Measurements from ENCODE around the gene USH1G.
"Not testable (repeated sequence)": the region's sequence is repeated elsewhere in the genome, so short reads cannot be mapped to it uniquely, and the experiment has no call there.

USH1G gene

DNA sequence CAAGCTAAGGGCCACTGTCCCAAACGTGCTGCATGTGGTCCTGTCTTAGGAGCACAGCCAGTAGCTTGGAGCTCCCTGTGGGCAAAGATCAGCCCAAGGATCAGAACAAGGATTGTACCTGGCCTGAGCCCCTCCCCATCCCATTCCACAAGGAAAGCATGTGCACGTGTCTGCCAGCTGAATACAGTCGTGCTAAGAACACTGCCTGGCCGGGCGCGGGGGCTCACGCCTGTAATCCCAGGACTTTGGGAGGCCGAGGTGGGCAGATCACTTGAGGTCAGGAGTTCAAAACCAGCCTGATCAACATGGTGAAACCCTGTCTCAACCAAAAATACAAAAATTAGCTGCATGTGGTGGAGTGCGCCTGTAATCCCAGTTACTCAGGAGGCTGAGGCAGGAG, 53.0 kb downstream of the USH1G start:
- DNase-seq (ENCODE audit: low read depth); H3K27me3 ChIP-seq (replicated peaks; ENCODE audit: control insufficient read depth, insufficient read depth, low read length); H3K9me3 ChIP-seq (ENCODE audit: control insufficient read depth, low read length); H3K36me3 ChIP-seq (ENCODE audit: control insufficient read depth, insufficient read depth, low read length, severe bottlenecking); H3K9ac ChIP-seq (ENCODE audit: low read length); H3K4me3 ChIP-seq (ENCODE audit: low read length): not testable (repeated sequence)
- H3K4me1 ChIP-seq (ENCODE audit: control insufficient read depth, insufficient read depth, low read length), result peaks cover 24% of the 10 kb centered on the region

DNA sequence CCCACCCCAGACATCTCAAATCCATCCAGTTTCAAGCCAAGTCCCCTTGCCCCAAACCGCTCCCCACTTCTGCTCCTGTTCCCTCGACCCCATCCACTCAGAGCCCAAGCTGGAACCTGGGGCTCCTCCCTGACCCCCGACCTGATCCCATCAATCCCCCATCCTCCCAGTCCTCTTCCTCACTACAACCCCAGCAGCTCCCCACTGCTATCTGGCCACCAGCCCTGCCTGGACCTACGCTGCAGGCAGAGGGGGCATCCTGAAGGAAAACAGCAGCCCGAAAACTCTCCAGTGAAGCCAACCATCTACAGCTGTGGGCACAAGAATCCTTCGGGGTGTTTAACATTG, 54.2 kb downstream of the USH1G start:
- Histone ChIP-seq H3K9ac (ENCODE audit: low read length) (no peak overlapping the region), H3K36me3 (ENCODE audit: control insufficient read depth, insufficient read depth, low read length, severe bottlenecking) (no peaks in the 10 kb centered on the region), H3K4me3 (ENCODE audit: low read length) (no peak overlapping the region), H3K4me1 (ENCODE audit: control insufficient read depth, insufficient read depth, low read length) (peaks cover 21% of the 10 kb centered on the region), H3K9me3 (ENCODE audit: control insufficient read depth, low read length) (no peaks in the 10 kb centered on the region), H3K27me3 (replicated peaks; ENCODE audit: control insufficient read depth, insufficient read depth, low read length) (no peaks in the 10 kb centered on the region)
- no peak for DNase-seq (ENCODE audit: low read depth)

DNA sequence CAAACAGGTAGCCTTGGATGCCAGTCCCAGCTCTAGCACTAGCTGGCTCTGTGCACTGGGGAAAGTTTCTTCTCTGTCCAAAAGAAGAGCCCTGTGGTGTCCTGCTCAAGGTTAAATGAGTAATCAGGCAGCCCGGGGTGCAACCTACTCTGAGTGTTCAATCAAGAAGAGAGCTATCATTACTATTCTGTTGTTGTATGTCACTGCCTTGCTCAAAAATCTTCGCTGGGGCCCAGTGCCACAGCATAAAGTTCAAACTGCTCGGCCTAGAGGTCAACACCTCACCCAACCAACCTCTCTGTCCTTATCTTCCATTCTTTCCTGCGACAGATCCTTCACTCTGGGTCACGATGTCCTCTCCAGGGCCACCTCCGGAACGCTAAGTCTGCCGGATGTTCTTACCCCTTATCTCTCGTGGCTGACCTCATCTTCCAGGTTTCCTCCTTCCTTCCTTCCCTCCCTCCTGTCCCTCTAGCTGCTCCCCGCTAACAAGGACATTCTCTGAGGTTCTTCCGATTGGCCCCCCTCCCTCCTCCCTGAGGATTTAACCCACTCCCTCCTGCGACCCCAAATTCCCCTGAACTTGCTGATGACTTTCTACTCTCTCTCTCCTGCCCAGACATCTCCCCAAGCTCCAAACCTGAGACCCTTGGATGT, 54.7 kb downstream of the USH1G start:
- no peaks in the 10 kb centered on the region for H3K27me3 ChIP-seq (replicated peaks; ENCODE audit: control insufficient read depth, insufficient read depth, low read length)
- no peaks in the 10 kb centered on the region for H3K9me3 ChIP-seq (ENCODE audit: control insufficient read depth, low read length)
- H3K9ac ChIP-seq (ENCODE audit: low read length), result no peak overlapping the region
- no peaks in the 10 kb centered on the region for H3K36me3 ChIP-seq (ENCODE audit: control insufficient read depth, insufficient read depth, low read length, severe bottlenecking)
- no peak for DNase-seq (ENCODE audit: low read depth)
- peaks cover 19% of the 10 kb centered on the region for H3K4me1 ChIP-seq (ENCODE audit: control insufficient read depth, insufficient read depth, low read length)
- no peak overlapping the region for H3K4me3 ChIP-seq (ENCODE audit: low read length)

DNA sequence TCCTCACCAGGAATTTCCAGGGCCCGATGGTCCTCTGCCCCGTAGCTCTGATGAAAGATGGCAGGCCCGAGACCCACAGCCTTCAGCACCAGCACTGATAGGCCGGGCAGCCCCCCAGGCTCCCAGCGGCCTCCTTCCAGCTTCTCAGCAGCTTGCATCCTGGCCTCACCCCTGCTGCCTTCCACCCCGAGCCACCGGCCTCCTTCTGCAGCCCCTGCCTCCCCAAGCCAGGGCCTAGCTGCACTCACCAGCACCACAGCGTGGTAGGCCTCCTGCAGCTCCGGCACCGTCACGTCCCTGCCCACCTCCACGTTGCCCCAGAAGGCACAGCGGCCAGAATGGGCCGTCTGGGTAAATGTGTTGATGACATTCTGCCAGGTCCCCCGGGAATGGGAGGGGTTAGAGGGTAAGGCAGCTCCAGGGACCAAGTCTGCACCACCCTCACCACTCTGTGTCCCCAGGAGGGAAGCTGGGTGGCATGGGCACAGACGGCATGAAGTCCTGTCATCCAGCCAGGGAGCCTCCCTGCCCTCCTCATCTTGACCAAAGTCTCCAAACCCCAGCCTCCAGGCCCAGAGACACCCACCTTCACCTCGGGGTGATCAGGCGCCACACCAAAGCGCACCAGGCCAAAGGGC, 56.7 kb downstream of the USH1G start:
- no peak for DNase-seq (ENCODE audit: low read depth)
- Histone ChIP-seq H3K9me3 (ENCODE audit: control insufficient read depth, low read length) (no peaks in the 10 kb centered on the region), H3K9ac (ENCODE audit: low read length) (no peak overlapping the region), H3K36me3 (ENCODE audit: control insufficient read depth, insufficient read depth, low read length, severe bottlenecking) (no peaks in the 10 kb centered on the region), H3K4me3 (ENCODE audit: low read length) (no peak overlapping the region), H3K27me3 (replicated peaks; ENCODE audit: control insufficient read depth, insufficient read depth, low read length) (no peaks in the 10 kb centered on the region), H3K4me1 (ENCODE audit: control insufficient read depth, insufficient read depth, low read length) (peaks cover 12% of the 10 kb centered on the region)
